ENCODE data around the gene GTPBP6.
"Not testable (repeated sequence)": the region's sequence is repeated elsewhere in the genome, so short reads cannot be mapped to it uniquely, and the experiment has no call there.

GTPBP6 gene

DNA sequence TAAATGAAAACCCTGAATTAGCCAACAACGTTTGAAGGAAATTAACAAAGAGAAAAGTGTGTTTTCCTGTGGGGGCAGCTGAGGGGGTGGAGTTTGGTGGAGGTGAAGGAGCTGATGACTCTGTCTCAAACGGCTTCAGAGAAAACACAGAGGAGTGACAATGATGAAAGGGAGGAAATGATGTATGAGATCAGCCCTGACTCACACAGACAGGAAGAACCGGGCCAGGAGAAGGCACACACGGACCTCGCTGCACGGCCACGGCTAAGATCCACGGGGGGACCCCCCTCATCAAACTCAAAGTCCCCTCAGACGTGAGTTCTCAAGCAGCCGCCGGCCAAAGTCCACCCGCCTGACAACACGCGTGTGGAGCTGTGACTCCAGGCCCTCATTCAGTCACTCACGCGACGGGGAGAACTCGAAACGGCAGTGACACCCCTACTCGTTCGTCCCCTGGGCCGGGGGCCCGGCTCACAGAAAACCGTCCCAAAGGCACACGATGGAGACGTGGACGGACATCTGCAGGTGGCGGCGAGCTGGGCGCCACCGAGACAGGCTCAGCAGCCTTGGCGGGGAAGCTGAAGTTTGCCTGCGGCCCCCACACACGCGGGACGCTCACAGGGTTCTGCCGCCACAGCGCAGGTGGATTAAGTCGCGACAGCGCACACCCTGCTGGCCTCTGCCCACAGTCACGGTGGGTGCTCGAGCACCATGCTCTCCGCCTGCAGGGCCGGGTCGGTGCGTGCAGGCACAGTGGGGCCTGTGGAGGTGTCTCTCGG, 39.3 kb upstream of the GTPBP6 start:
- TF ChIP-seq POLR2AphosphoS5 (IDR thresholded peaks at IDR 0.05; ENCODE audit: low read depth, low read length) (no peak), POLR2A (IDR thresholded peaks at IDR 0.05; ENCODE audit: low read depth, low read length) (no peak), TAF1 (IDR thresholded peaks at IDR 0.05; ENCODE audit: borderline replicate concordance, low read depth, low read length) (no peak)
- FAIRE-seq (no peak), DNase-seq (ENCODE audit: insufficient read length) (no peak)

DNA sequence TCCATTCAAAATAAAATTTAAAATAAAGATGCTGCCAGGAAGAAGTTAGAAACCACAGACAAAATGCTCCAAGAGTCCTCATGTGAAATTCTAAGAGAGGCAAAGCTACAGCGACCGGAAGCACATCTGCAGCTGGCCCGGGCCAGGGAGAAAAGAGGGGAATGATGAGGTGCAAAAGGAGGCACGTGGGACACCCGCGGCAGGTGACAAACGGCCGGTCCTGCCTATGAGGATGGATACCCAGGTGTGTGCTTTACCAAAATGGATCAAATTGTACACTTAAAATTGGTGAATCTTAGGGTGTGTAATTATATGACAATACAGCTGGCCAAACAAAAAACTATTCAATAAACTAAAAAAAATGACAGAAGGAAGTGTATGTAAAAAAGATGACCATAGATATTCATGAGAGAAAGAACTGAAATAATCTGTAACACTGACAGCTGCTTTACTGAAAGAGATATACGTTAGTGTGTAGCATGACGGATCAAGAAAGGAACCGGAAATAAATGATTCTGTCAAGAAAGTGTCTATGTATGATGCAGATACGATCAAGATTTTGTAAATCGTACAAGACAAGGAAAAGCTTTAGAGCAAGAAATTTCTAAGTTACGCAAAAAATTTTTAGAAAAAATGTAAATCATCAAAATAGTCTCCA, 38.6 kb upstream of the GTPBP6 start:
- FAIRE-seq: no peak
- no peak for TF ChIP-seq POLR2AphosphoS5 (IDR thresholded peaks at IDR 0.05; ENCODE audit: low read depth, low read length)
- no peak for TF ChIP-seq POLR2A (IDR thresholded peaks at IDR 0.05; ENCODE audit: low read depth, low read length)
- TF ChIP-seq TAF1 (IDR thresholded peaks at IDR 0.05; ENCODE audit: borderline replicate concordance, low read depth, low read length): no peak
- DNase-seq (ENCODE audit: insufficient read length): no peak

DNA sequence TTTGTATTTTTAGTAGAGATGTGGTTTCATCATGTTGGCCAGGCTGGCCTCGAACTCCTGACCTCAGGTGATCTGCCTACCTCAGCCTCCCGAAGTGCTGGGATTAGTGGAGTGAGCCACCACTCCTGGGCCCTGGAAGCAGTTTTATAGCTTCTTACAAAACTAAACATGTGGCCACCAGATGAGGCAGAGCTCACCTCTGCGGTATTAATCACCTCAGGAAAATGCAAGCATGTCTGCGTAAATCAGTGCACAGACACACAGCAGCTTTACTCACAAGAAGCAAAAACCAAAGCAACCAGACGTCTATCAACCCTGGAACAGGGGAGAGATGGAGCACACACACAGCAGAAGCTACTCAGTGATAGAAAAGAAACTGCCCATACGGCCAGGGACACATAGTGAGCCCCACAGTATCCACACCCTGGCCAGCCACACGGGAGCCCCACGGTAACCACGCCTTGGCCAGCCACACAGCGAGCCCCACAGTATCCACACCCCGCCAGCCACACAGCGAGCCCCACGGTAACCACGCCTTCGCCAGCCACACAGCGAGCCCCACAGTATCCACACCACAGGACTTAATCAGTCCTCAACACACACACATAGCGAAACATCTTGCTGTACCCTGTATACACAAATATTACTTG, 37.9 kb upstream of the GTPBP6 start:
- DNase-seq (ENCODE audit: insufficient read length): no peak
- TF ChIP-seq POLR2AphosphoS5 (IDR thresholded peaks at IDR 0.05; ENCODE audit: low read depth, low read length): no peak
- TF ChIP-seq TAF1 (IDR thresholded peaks at IDR 0.05; ENCODE audit: borderline replicate concordance, low read depth, low read length): no peak
- TF ChIP-seq POLR2A (IDR thresholded peaks at IDR 0.05; ENCODE audit: low read depth, low read length): no peak
- no peak for FAIRE-seq

- FAIRE-seq (no peak), DNase-seq (ENCODE audit: insufficient read length) (no peak)
- TF ChIP-seq POLR2A (IDR thresholded peaks at IDR 0.05; ENCODE audit: low read depth, low read length): no peak
- TF ChIP-seq TAF1 (IDR thresholded peaks at IDR 0.05; ENCODE audit: borderline replicate concordance, low read depth, low read length): no peak
Measured at GRCh38 chrX:355329-356050, 36.9 kb upstream of the GTPBP6 start.

GRCh38 chrX:353566-354535, 35.3 kb upstream of the GTPBP6 start:
- FAIRE-seq (no peak), DNase-seq (ENCODE audit: insufficient read length) (no peak)
- TF ChIP-seq TAF1 (IDR thresholded peaks at IDR 0.05; ENCODE audit: borderline replicate concordance, low read depth, low read length) (no peak), POLR2AphosphoS5 (IDR thresholded peaks at IDR 0.05; ENCODE audit: low read depth, low read length) (no peak), POLR2A (IDR thresholded peaks at IDR 0.05; ENCODE audit: low read depth, low read length) (no peak)

- FAIRE-seq (no peak), DNase-seq (ENCODE audit: insufficient read length) (no peak)
- TF ChIP-seq TAF1 (IDR thresholded peaks at IDR 0.05; ENCODE audit: borderline replicate concordance, low read depth, low read length) (no peak), POLR2A (IDR thresholded peaks at IDR 0.05; ENCODE audit: low read depth, low read length) (no peak), POLR2AphosphoS5 (IDR thresholded peaks at IDR 0.05; ENCODE audit: low read depth, low read length) (no peak)
Measured at GRCh38 chrX:352582-353314, 34.2 kb upstream of the GTPBP6 start.

DNA sequence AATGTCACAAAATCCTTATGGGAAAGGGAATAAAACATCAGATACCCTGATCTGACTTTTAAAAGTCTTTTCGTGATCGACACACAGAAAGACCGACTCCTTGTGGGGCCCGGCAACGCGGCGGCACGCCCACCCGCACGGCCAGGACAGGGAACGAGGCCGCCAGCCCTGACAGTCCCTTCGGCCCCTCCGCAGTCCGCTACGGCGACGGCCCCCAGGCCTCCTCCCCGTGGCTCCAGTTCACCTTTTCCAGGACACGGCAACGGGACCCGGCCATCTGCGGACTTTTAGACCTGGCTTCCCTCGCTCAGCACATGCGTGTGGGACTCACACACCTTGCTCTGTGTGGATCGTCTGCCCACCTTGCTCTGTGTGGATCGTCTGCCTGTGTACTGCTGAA, 33.6 kb upstream of the GTPBP6 start:
- DNase-seq (ENCODE audit: insufficient read length): no peak
- FAIRE-seq: no peak
- TF ChIP-seq POLR2A (IDR thresholded peaks at IDR 0.05; ENCODE audit: low read depth, low read length) (no peak), POLR2AphosphoS5 (IDR thresholded peaks at IDR 0.05; ENCODE audit: low read depth, low read length) (no peak), TAF1 (IDR thresholded peaks at IDR 0.05; ENCODE audit: borderline replicate concordance, low read depth, low read length) (no peak)

GRCh38 chrX:351736-352135, 33.1 kb upstream of the GTPBP6 start:
- FAIRE-seq (no peak), DNase-seq (ENCODE audit: insufficient read length) (no peak)
- TF ChIP-seq POLR2A (IDR thresholded peaks at IDR 0.05; ENCODE audit: low read depth, low read length) (no peak), POLR2AphosphoS5 (IDR thresholded peaks at IDR 0.05; ENCODE audit: low read depth, low read length) (no peak), TAF1 (IDR thresholded peaks at IDR 0.05; ENCODE audit: borderline replicate concordance, low read depth, low read length) (no peak)

- not testable (repeated sequence) for FAIRE-seq; DNase-seq (ENCODE audit: insufficient read length)
Measured at GRCh38 chrX:351324-351641, 32.7 kb upstream of the GTPBP6 start.
